Measurements from ENCODE around the gene BBOX1.

DNA sequence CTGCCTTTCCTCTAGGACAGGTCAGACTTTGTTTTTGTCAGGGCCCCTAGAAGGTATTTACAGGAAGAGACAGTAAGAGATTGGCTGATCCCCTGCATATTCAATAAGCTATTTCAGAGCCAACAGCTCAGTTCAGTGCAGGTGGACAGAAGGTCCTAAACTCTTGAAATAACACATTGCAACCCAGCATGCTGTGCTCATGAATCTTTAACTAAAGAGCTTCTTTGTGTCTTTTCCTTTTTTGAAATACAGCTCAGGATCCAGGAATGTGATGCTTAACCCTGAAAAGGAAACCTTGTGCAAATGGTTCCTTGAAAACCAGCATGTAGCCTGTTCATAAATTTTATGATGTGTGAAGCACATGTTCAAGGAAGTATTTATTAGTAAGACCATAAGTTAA is 43.9 kb downstream of the BBOX1 start:
- TF ChIP-seq, protein P1, sequence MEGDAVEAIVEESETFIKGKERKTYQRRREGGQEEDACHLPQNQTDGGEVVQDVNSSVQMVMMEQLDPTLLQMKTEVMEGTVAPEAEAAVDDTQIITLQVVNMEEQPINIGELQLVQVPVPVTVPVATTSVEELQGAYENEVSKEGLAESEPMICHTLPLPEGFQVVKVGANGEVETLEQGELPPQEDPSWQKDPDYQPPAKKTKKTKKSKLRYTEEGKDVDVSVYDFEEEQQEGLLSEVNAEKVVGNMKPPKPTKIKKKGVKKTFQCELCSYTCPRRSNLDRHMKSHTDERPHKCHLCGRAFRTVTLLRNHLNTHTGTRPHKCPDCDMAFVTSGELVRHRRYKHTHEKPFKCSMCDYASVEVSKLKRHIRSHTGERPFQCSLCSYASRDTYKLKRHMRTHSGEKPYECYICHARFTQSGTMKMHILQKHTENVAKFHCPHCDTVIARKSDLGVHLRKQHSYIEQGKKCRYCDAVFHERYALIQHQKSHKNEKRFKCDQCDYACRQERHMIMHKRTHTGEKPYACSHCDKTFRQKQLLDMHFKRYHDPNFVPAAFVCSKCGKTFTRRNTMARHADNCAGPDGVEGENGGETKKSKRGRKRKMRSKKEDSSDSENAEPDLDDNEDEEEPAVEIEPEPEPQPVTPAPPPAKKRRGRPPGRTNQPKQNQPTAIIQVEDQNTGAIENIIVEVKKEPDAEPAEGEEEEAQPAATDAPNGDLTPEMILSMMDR (conservative IDR thresholded peaks at IDR 0.05 in 1 of 2, IDR thresholded peaks at IDR 0.05 in 1 of 2; ENCODE audit: low read depth in 1 of 2, low read length in 2 of 2), result no peak
- TF ChIP-seq EZH2 (IDR thresholded peaks at IDR 0.05; ENCODE audit: low read length, missing control alignments), result no peak
